Stimulated activated CD8-positive, alpha-beta memory T cell treated with anti-CD3 and anti-CD28 coated beads, Interleukin-4, amount 100 ng/mL, for 24 hours (primary cell): ENCODE results near the gene RNF152.

ENCODE experiments used
- DNase-seq: peaks from one replicate; pipeline ENCODE4 v3.0.0-alpha.2; 2020; ENCODE audit warnings: low read depth

The RNF152 gene

GRCh38 chr18:61853855-61854254, 39.0 kb downstream of the RNF152 start:
- DNase-seq = no peak

GRCh38 chr18:61852496-61852895, 40.3 kb downstream of the RNF152 start:
- DNase-seq = no peak

- no peak for DNase-seq
Observed at GRCh38 chr18:61851940-61852451, 40.8 kb downstream of the RNF152 start.

GRCh38 chr18:61851279-61851678, 41.5 kb downstream of the RNF152 start:
- no peak for DNase-seq

GRCh38 chr18:61850756-61851155, 42.1 kb downstream of the RNF152 start:
- DNase-seq = no peak

GRCh38 chr18:61847164-61847791, 45.5 kb downstream of the RNF152 start:
- no peak for DNase-seq

- DNase-seq = no peak
Observed at GRCh38 chr18:61845197-61845596, 47.6 kb downstream of the RNF152 start.

- no peak for DNase-seq
Observed at GRCh38 chr18:61844726-61845125, 48.1 kb downstream of the RNF152 start.

- DNase-seq = no peak
Observed at GRCh38 chr18:61842146-61842545, 50.7 kb downstream of the RNF152 start.

- no peak for DNase-seq
Observed at GRCh38 chr18:61841706-61842105, 51.1 kb downstream of the RNF152 start.

GRCh38 chr18:61840324-61840723, 52.5 kb downstream of the RNF152 start:
- DNase-seq = no peak

GRCh38 chr18:61838521-61838920, 54.3 kb downstream of the RNF152 start:
- DNase-seq = no peak

- no peak for DNase-seq
Observed at GRCh38 chr18:61833978-61834377, 58.8 kb downstream of the RNF152 start.

GRCh38 chr18:61833387-61833786, 59.4 kb downstream of the RNF152 start:
- DNase-seq = no peak

- no peak for DNase-seq
Observed at GRCh38 chr18:61832858-61833257, 59.9 kb downstream of the RNF152 start.

- no peak for DNase-seq
Observed at GRCh38 chr18:61831071-61831470, 61.7 kb downstream of the RNF152 start.

GRCh38 chr18:61829108-61829507, 63.7 kb downstream of the RNF152 start:
- DNase-seq = no peak

- DNase-seq = no peak
Observed at GRCh38 chr18:61827591-61827990, 65.2 kb downstream of the RNF152 start.

- no peak for DNase-seq
Observed at GRCh38 chr18:61825386-61825785, 67.4 kb downstream of the RNF152 start.

- no peak for DNase-seq
Observed at GRCh38 chr18:61824733-61825363, 68.0 kb downstream of the RNF152 start.

- DNase-seq = no peak
Observed at GRCh38 chr18:61823595-61823994, 69.2 kb downstream of the RNF152 start.

- no peak for DNase-seq
Observed at GRCh38 chr18:61822879-61823278, 69.9 kb downstream of the RNF152 start.

GRCh38 chr18:61821748-61822147, 71.1 kb downstream of the RNF152 start:
- DNase-seq = no peak

GRCh38 chr18:61820882-61821281, 71.9 kb downstream of the RNF152 start:
- no peak for DNase-seq
